AG10803 (cell line): ENCODE measurements around the gene RDH8.

Experiments used
- DNase-seq: peaks from one replicate; pipeline ENCODE4 v3.0.0; 2010; ENCODE audit warnings: low read depth
- H3K4me3 ChIP-seq: 2 replicates; pipeline ENCODE4 v1.5.1; 2011; ENCODE audit warnings: mild to moderate bottlenecking, low read length, control low read depth
- TF ChIP-seq, protein P1 (sequence below): conservative IDR thresholded peaks from 2 replicates; pipeline ENCODE4 v1.5.1; 2011; ENCODE audit warnings: mild to moderate bottlenecking, low read length, control low read depth, inconsistent platforms

Gene RDH8, protein sequence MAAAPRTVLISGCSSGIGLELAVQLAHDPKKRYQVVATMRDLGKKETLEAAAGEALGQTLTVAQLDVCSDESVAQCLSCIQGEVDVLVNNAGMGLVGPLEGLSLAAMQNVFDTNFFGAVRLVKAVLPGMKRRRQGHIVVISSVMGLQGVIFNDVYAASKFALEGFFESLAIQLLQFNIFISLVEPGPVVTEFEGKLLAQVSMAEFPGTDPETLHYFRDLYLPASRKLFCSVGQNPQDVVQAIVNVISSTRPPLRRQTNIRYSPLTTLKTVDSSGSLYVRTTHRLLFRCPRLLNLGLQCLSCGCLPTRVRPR

DNA sequence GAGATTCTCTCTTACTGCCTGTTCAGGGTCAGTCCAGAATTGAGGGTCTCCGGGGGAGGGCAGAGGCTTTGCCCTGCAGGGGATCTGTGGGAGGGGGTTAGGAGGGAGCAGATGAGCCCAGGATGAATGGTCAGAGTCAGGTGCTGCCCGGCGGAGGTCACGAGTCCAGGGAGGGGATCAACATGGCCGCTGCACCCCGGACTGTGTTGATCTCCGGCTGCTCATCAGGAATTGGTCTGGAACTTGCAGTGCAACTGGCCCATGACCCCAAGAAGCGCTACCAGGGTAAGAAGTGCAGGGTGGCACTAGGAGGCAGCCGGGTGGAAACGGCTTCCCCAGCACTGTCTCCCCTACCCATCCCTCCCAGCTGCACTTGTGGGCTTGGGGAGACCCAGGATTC is at the start of gene RDH8:
RDH8 (plus strand) TSS at position 168 of the 400 bp plus-strand sequence; CDS start at position 183, 15 bp downstream.
- DNase-seq = no peak
- no peak within 1 kb of the TSS for H3K4me3 ChIP-seq
- TF ChIP-seq, protein P1, sequence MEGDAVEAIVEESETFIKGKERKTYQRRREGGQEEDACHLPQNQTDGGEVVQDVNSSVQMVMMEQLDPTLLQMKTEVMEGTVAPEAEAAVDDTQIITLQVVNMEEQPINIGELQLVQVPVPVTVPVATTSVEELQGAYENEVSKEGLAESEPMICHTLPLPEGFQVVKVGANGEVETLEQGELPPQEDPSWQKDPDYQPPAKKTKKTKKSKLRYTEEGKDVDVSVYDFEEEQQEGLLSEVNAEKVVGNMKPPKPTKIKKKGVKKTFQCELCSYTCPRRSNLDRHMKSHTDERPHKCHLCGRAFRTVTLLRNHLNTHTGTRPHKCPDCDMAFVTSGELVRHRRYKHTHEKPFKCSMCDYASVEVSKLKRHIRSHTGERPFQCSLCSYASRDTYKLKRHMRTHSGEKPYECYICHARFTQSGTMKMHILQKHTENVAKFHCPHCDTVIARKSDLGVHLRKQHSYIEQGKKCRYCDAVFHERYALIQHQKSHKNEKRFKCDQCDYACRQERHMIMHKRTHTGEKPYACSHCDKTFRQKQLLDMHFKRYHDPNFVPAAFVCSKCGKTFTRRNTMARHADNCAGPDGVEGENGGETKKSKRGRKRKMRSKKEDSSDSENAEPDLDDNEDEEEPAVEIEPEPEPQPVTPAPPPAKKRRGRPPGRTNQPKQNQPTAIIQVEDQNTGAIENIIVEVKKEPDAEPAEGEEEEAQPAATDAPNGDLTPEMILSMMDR = no peak

DNA sequence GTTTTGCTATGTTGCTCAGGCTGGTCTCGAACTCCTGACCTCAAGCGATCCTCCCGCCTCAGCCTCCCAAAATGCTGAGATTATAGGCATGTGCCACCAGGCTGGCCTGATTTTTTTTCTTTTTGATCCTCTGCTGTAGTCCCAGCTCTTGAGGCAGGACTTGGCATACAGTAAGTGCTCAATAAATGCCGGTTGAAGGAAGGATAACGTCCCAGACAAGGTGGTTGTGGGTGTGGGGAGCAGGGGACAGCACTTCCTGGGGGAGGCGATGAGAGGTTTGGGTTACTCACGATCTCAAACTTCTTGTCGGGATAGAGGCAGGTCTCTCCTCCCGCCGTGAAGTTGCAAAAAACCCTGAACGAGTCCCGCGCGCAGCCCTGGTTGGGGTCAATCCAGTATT is 47.3 kb upstream of the RDH8 start:
- H3K4me3 ChIP-seq = no peak overlapping the region
- DNase-seq = no peak
- TF ChIP-seq, protein P1 = no peak

DNA sequence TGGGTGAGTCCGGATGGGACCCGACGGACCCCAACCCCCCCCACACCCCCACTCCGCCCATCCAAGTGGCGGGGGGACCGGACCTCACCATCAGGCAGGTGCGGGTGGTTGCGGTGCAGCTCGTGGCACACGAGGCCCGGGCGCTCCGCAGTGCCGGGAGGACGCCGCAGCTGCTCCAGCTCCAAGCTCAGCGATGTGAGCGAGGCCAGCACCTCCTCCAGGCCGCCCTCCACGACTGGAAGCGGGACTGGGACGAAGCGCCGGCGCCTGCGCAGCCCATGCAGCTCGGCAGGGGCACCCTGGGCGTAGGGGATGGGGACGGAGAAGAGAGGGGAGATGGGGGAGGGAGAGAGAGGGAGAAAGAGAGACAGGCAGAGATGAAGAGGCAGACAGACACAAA is 46.8 kb upstream of the RDH8 start:
- DNase-seq = no peak
- H3K4me3 ChIP-seq = no peak overlapping the region
- TF ChIP-seq, protein P1 = no peak

DNA sequence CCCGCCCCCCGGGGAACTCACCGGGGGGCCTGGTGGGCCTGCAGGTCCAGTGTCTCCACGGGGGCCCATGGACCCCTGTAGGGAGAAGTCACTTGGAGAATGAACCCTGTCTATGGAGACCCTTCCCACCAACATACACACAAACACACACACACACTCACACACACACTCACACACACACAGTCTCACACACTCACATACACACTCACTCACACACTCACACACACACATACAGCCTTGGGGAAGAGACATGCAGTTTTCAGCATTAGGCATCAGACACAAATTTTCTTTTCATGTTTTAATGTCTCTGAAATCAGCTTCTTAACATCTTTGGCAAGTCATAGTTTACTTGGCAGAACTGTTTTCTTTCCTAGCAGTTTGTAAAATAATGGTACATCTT is 46.0 kb upstream of the RDH8 start:
- TF ChIP-seq, protein P1 = no peak
- no peak overlapping the region for H3K4me3 ChIP-seq
- DNase-seq = no peak

DNA sequence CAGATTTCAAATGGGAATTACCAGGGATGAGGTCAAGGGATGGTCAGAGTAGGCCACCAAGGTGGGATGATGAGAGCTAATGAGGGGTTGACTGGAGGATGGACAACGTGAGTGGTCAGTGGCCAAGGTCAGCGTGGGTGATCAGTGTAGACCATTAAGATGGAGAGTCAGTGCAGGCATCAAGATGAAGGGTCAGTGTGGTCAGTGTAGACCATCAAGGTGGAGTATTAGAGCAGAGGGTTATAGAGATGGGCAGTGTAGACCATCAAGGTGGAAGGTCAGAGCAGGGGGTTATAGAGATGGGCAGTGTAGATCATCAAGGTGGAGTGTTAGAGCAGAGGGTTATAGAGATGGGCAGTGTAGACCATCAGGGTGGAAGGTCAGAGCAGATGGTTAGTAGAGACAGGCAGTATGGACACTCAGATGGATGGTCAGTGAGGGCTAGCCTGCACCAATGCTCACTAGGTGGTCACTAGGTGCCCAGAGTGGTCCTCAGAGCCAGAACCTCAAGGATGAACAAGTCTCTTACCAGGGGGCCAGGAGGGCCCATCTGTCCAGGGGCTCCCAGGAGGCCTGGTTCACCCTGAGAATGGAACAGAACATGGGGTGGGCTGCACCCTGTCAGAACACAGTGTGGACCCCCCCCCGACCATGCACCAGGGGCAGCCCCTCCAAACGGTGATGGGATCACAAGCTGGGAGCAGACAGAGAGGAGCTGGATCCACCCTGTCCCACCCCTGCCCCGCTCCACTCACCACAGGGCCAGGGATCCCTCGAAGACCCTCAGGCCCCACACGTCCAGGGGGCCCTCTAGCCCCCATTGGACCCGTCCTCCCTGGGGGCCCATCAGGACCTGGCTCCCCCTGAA is 44.2 kb upstream of the RDH8 start:
- no peak for DNase-seq
- TF ChIP-seq, protein P1 = no peak
- no peak overlapping the region for H3K4me3 ChIP-seq

DNA sequence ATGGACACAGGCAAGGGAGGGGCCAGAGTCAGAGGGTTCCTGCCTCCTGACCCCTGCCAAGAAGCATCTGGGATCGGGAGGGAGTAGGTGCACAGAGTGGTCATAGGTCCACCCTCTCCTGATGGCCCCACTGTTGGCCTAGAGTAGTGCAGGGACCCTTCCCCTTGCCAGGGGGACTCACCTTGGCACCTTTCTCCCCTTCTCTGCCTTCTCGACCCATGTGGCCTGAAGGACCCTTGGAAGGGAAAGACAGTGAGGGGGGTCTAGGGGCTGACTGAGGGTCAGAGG is 43.7 kb upstream of the RDH8 start:
- DNase-seq = no peak
- H3K4me3 ChIP-seq = no peak overlapping the region
- TF ChIP-seq, protein P1 = no peak

DNA sequence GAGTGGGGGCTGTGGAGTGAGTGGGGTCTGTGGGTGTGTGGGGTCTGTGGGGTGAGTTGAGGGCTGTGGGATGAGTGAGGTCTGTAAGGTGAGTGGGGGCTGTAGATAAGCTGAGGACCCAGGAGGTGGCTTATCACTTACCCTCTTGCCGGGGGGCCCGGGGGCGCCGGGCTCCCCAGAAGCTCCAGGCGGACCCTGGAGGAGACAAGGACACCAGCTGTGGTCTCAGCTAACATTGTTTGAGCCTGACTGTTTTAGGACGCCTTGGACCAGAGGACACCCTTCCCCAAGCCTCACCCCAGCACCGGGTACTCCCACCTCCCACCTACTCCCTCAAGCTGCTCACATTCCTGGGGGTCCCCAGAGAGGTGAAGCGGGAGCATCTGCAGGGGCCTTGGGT is 42.8 kb upstream of the RDH8 start:
- no peak for DNase-seq
- TF ChIP-seq, protein P1 = no peak
- no peak overlapping the region for H3K4me3 ChIP-seq
